Measurements from ENCODE around the gene NT5C3A. TPM values are rescaled to one million over a fixed set of nuclear protein-coding genes. Genes with fewer than 3 reads are reported as not detected.

NT5C3A gene
- total and polyA plus RNA-seq, 9 of the 15 experiments (the other 6 are each of a cell fraction or from before 2014, with no cell fraction given), result 18.6 to 60.1 (median 40.0) TPM

- TF ChIP-seq KLF6 (CRISPR knock-in tag; IDR thresholded peaks at IDR 0.05; ENCODE audit: borderline replicate concordance), result peak; percentile 58; the same call in 1 of the 2 replicates
- peak; percentile 53; the same call in 1 of the 2 replicates for TF ChIP-seq CREB3L1 (IDR thresholded peaks at IDR 0.05; ENCODE audit: borderline replicate concordance, low read depth)
- TF ChIP-seq KLF13 (tag; IDR thresholded peaks at IDR 0.05; ENCODE audit: borderline replicate concordance, low read depth), result peak; percentile 85; the same call in 1 of the 2 replicates
- TF ChIP-seq ZNF668 (CRISPR knock-in tag; IDR thresholded peaks at IDR 0.05), result no peak
- no peak for TF ChIP-seq ZBTB5 (IDR thresholded peaks at IDR 0.05)
- TF ChIP-seq ZBTB33 (CRISPR knock-in tag; IDR thresholded peaks at IDR 0.05), result no peak; the same call in 1 of the 2 replicates
- TF ChIP-seq DNMT1 (IDR thresholded peaks at IDR 0.05), result no peak
- no peak for TF ChIP-seq ZFP30 (CRISPR knock-in tag; IDR thresholded peaks at IDR 0.05; ENCODE audit: borderline replicate concordance)
- no peak for TF ChIP-seq ADNP (tag; IDR thresholded peaks at IDR 0.05)
- peak; percentile 39; the same call in 1 of the 2 replicates for TF ChIP-seq ZBTB9 (CRISPR knock-in tag; IDR thresholded peaks at IDR 0.05)
- TF ChIP-seq CUX1 (CRISPR knock-in tag; IDR thresholded peaks at IDR 0.05), result no peak
- no peak for TF ChIP-seq TCFL5 (CRISPR knock-in tag; conservative IDR thresholded peaks at IDR 0.05)
- TF ChIP-seq KLF16 (IDR thresholded peaks at IDR 0.05), result no peak
- no peak for TF ChIP-seq ZKSCAN8 (CRISPR knock-in tag; IDR thresholded peaks at IDR 0.05)
- no peak for TF ChIP-seq MCM7 (IDR thresholded peaks at IDR 0.05)
Observed at GRCh38 chr7:33062782-33063443, 337 bp upstream of the NT5C3A start (continued).
